GM12801 (cell line): ENCODE measurements around the gene PLCL2.

Experiments used
- CTCF ChIP-seq: IDR thresholded peaks from one replicate; pipeline ENCODE4 v1.5.1; 2011; ENCODE audit warnings: control low read depth; ENCODE audit not compliant: insufficient read length; ENCODE audit errors: extremely low read depth

Gene PLCL2

GRCh38 chr3:16912400-16913263 is 27.9 kb downstream of the PLCL2 start:
- TF ChIP-seq CTCF = no peak

- no peak for TF ChIP-seq CTCF
Measured at GRCh38 chr3:16913264-16913580, 28.5 kb downstream of the PLCL2 start.

- TF ChIP-seq CTCF = no peak
Measured at GRCh38 chr3:16916840-16917239, 32.1 kb downstream of the PLCL2 start.

- TF ChIP-seq CTCF = no peak
Measured at GRCh38 chr3:16917256-16917935, 32.6 kb downstream of the PLCL2 start.

- no peak for TF ChIP-seq CTCF
Measured at GRCh38 chr3:16917980-16918682, 33.4 kb downstream of the PLCL2 start.

GRCh38 chr3:16918683-16919025 is 33.9 kb downstream of the PLCL2 start:
- no peak for TF ChIP-seq CTCF

GRCh38 chr3:16923112-16923511 is 38.4 kb downstream of the PLCL2 start:
- no peak for TF ChIP-seq CTCF
